ENCODE data around the gene NRXN2.

GRCh38 chr11:64580412-64580811 is 142.6 kb downstream of the NRXN2 start:
- TF ChIP-seq RAD21 (IDR thresholded peaks at IDR 0.05; ENCODE audit: low read depth) (no peak), FOXM1 (IDR thresholded peaks at IDR 0.05; ENCODE audit: borderline replicate concordance, low read depth) (no peak), EP300 (IDR thresholded peaks at IDR 0.05; ENCODE audit: borderline replicate concordance) (no peak), YY1 (IDR thresholded peaks at IDR 0.05; ENCODE audit: low read depth) (no peak), MAX (IDR thresholded peaks at IDR 0.05) (no peak), TAF1 (IDR thresholded peaks at IDR 0.05; ENCODE audit: low read depth) (no peak), TEAD4 (IDR thresholded peaks at IDR 0.05) (no peak), USF1 (IDR thresholded peaks at IDR 0.05) (no peak), CREB1 (IDR thresholded peaks at IDR 0.05; ENCODE audit: low read depth) (no peak), TCF12 (IDR thresholded peaks at IDR 0.05; ENCODE audit: low read depth) (no peak), NFIC (IDR thresholded peaks at IDR 0.05) (no peak), REST (IDR thresholded peaks at IDR 0.05; ENCODE audit: low read depth) (no peak), CEBPB (IDR thresholded peaks at IDR 0.05) (no peak), EGR1 (IDR thresholded peaks at IDR 0.05) (no peak)

Measured in Ishikawa (cell line).